HG03108 (cell line): ENCODE data around the gene SKP2.
"Not testable (repeated sequence)": the region's sequence is repeated elsewhere in the genome, so short reads cannot be mapped to it uniquely, and the experiment has no call there.

ENCODE experiments used
- ATAC-seq: cut with Tn5 transposase; IDR thresholded peaks from one replicate; pipeline ENCODE4 v1.9.1; 2021; ENCODE audit warnings: moderate library complexity; ENCODE audit not compliant: unreplicated experiment

SKP2 gene

GRCh38 chr5:36151434-36152323 lies at the start of gene SKP2, which contains the start of gene LMBRD2:
TSS of gene SKP2 (plus strand) at chr5:36152111. CDS start at chr5:36152263, 152 bp downstream.
TSS of gene LMBRD2 (minus strand) at chr5:36151887. CDS start at chr5:36143349, 8,538 bp downstream.
- peak; percentile 98 for ATAC-seq

DNA sequence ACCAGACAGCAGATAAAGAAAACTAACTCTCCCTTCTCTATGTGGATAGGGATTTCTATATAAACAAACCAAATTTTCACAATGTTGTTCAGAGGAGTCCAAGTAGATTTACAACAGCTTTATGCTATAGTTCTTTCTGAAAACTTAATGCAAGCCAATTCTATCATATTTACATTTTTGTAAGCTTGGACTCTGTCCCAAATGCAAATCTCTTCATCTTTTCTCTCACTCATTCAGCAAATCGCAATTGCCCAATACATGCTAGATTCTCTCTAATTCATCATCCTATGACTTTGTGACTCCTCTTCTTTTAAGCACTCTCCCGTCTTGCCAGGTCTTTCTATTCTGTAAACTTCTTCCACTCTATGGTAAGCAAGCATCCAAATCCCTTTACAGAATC lies 46.1 kb upstream of the SKP2 start:
- no peak for ATAC-seq

DNA sequence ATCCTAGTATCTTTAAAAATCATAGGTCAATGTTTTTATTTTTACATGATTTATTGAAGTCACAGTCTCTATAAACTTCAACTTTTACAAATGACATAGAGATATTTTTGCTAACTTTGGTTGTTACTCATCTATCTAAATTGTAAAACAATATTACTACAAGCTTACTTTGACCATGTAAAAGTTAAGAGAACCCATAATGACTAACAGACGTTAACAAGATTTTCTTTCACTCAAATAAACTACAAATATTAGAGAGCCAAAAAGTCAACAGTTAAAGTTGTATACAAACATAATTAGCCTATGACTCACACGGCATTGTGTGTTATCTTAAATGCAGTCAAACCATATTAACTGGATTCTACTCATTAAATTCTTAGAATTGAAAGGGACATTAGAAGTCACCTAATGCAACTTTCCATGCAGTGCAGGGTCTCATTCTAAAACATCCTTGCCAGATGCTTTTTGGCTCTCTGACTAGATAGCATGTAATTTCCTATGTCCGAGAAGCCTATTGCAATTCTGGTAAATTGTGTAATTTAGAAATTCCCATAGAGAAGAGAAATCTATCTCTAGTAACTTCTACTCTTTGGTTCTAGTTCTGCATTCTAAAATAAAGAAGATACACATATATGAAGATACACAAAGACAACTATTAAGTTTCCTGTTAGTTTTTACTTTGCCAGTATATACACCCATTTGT lies 43.0 kb upstream of the SKP2 start:
- no peak for ATAC-seq

GRCh38 chr5:36111238-36111637 lies 40.7 kb upstream of the SKP2 start:
- no peak for ATAC-seq

GRCh38 chr5:36125868-36126267 lies 26.0 kb upstream of the SKP2 start:
- no peak for ATAC-seq

- no peak for ATAC-seq
These were observed 23.1 kb upstream of the SKP2 start for GRCh38 chr5:36128795-36129194.

- not testable (repeated sequence) for ATAC-seq
These were observed 22.2 kb upstream of the SKP2 start for GRCh38 chr5:36129666-36130065.

DNA sequence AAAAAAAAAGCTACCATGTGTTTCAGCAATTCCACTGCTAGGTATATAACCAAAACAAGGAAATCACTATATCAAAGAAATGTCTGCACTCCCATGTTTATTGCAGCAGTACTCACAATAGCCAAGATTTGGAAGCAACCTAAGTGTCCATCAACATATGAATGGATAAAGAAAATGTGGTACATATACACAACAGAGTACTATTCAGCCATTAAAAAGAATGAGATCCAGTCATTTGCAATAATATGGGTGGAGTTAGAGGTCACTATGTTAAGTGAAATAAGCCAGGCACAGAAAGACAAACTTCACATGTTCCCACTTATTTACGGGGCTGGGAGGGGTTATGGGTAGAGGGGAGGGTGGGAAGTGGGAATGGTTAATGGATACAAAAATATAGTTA lies 18.9 kb upstream of the SKP2 start:
- not testable (repeated sequence) for ATAC-seq

- ATAC-seq: no peak
These were observed 15.9 kb upstream of the SKP2 start for GRCh38 chr5:36135988-36136387.

- no peak for ATAC-seq
These were observed 15.3 kb upstream of the SKP2 start for GRCh38 chr5:36136581-36136980.

DNA sequence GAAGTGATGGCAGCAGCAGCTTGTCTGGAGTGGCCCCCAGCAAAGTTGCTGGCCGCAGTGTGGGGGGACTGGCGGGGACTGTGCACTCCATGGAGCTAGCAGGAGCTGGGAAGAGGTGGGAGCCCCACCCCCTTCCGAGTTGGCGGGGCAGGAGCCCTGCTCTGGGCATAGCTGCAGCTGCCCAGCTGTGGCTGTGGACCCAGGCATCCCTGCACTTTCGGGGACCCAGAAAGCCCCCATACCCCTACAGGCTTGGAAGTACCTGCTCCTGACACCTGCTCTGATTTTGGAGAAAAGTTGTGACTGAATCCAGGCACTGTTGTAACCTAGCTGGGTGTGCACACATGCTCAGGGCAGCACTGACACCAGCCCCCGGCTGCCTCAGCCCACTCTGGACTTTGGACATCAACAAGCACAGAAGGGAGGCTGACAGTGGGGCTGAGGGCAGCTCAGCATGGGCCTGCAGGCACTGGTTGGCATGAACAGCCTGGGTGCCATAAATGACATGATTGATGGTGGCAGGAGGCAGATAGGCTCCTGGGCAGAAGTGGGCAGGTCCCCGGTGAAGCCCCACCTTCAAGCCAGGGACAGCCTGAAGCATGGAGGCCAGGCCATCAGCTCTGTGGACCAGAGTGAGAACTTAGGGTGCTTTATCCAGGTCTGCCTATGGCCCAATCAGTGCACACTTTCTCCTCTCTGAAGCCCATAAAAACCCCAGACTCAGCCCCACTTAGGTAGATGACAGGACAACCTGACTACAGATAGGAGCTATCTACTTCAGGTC lies 12.8 kb upstream of the SKP2 start:
- no peak for ATAC-seq

DNA sequence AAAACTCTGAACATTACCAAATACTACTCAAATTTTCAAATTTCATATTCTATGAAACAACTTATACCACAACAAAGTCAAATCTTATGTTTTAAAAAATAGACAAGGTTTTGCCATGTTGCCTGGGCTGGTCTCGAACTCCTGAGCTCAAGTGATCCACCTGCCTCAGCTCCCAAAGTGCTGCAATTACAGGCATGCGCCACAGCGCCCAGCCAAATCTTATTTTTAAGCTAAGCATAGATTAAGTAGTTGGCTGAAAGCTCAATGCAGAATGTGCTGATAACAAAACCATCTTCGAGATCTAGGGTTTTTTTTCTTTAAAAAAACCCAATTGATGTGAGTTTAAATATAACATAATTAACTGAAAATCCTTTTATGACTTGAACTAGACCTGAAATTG lies 6.6 kb upstream of the SKP2 start:
- no peak for ATAC-seq

DNA sequence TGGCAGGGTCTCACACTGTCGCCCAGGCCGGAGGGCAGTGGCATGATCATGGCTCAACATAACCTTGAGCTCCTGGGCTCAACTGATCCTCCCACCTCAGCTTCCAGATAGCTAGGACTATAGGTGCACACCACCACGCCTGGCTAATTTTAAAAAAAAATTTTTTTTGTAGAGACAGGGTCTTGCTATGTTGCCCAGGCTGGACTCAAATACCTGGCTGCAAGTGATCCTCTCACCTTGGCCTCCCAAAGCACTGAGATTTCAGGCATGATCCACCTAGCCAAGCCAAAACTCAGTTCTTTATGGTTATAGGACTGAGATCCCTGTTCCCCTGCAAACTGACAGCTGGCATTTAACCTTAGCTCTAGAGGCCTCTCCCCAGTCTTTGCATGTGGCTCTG lies 5.5 kb upstream of the SKP2 start:
- no peak for ATAC-seq

- ATAC-seq: no peak
These were observed 4.2 kb upstream of the SKP2 start for GRCh38 chr5:36147681-36148080.

DNA sequence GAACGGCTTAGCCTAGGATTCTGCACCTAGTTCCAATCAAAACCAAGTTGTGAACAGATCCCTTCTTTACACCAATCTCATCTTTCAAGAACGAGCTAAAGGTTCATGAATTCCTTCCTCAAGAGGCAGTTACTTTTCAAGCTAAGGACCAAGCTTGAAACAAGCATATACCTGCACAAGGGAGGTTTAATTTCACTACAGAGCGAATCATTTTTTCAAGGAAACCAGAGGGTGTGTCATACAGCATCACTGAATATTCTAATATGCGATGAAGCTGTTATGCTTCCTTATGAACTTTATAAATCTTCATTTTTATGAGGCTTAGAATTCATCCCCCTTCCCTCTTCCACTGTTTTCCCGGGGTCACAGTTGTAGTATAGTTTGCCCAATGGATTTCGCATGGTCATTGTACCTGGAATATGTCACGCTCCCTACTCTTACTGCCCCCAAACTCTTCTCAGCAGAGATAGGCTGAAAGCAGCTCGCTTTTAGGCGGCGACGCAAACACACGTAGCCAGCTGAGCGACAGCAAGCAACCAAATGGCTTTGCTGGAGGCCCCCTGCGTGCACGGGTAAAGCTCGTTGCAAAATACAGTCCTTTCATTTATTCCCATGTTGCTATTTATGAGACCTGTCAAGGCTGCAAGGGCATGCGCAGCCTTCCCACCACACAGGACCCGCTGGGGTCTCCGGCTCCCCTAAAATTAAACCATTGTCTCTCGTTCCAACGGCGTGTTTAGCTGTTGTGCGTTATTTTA lies 1.1 kb upstream of the SKP2 start:
- ATAC-seq: peak; percentile 33

DNA sequence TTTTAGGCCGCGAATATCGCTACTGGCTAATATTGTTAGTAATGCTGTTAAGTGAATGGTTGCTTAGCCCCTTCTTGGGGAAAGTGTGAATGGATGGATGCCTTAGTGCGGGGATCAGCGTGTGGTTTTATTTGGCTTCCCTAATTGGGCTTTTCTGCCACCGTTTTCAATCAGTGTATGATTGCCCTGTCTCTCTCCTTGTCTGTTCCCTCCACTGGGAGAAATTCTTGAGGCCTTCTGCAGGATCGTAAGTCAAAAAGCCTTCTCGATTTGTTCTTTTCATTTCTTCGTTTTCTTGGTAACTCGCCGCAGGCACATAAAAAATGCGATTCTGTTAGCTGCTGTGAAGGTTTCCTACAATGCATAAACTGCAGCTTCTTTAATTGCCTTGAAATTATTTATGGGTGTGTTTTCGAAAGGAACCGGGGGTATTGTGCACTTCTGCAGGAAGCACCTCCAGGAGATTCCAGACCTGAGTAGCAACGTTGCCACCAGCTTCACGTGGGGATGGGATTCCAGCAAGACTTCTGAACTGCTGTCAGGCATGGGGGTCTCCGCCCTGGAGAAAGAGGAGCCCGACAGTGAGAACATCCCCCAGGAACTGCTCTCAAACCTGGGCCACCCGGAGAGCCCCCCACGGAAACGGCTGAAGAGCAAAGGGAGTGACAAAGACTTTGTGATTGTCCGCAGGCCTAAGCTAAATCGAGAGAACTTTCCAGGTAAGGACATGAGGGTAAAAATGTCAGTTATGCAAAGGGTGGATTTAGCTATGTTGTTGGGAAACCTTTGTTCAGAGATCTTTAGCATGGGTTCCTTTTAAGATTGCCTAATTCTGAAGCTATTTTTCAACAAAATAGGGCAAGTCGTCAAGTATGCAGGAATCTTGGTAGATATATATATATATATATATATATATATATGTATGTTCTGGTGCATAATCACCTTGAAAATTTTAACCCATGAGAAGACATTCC lies 700 bp downstream of the SKP2 start:
- no peak for ATAC-seq

GRCh38 chr5:36153298-36153677 lies 1.4 kb downstream of the SKP2 start:
- ATAC-seq: no peak

DNA sequence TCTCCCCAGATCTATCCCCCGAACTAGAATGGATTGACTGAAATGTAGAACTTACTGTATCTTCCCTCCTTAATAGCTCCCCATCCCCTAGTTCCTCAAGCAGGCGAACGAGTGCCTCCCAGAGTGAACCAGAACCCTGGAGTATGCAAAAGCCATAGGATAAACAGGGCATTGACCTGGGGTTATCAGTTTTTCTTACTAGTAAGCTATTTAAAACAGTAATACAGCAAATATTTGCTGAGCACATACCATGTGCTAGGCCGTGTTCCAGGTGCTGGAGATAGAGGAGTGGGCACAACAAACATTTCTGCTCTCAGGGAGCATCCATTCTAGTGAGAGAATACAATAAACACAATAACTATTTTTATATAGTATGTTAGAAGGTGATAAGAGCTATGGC lies 1.8 kb downstream of the SKP2 start:
- no peak for ATAC-seq

GRCh38 chr5:36155291-36155690 lies 3.4 kb downstream of the SKP2 start:
- ATAC-seq: no peak
